ENCODE results near the gene GTF2H1. TPM values are rescaled to one million over a fixed set of nuclear protein-coding genes. Genes with fewer than 3 reads are reported as not detected.

GTF2H1 gene
- total RNA-seq: 10 to 100 TPM; 57.7 to 78.7 TPM
- 10 to 100 TPM; 41.1 to 47.0 TPM for polyA plus RNA-seq (ENCODE audit: insufficient read length in 2 of 2)
- long read RNA-seq, donor 1, transcript GTF2H1-201 (15 exons, 2,982 nt): major isoform, 5 of 8 reads
- long read RNA-seq, donor 1, partial matches to known transcripts: 0 of 8 reads
- long read RNA-seq, donor 1, other reads (novel, unspliced or antisense): 0 of 8 reads
- long read RNA-seq, donor 2, partial matches to known transcripts: 0 of 5 reads
- long read RNA-seq, donor 2, other reads (novel, unspliced or antisense): 0 of 5 reads
- long read RNA-seq, donor 3, partial matches to known transcripts: 0 of 4 reads
- long read RNA-seq, donor 3, other reads (novel, unspliced or antisense): 0 of 4 reads
- long read RNA-seq, donor 4, transcript GTF2H1-201 (15 exons, 2,982 nt): major isoform, 6 of 15 reads
- long read RNA-seq, donor 4, partial matches to known transcripts: 0 of 15 reads
- long read RNA-seq, donor 4, other reads (novel, unspliced or antisense): 0 of 15 reads

DNA sequence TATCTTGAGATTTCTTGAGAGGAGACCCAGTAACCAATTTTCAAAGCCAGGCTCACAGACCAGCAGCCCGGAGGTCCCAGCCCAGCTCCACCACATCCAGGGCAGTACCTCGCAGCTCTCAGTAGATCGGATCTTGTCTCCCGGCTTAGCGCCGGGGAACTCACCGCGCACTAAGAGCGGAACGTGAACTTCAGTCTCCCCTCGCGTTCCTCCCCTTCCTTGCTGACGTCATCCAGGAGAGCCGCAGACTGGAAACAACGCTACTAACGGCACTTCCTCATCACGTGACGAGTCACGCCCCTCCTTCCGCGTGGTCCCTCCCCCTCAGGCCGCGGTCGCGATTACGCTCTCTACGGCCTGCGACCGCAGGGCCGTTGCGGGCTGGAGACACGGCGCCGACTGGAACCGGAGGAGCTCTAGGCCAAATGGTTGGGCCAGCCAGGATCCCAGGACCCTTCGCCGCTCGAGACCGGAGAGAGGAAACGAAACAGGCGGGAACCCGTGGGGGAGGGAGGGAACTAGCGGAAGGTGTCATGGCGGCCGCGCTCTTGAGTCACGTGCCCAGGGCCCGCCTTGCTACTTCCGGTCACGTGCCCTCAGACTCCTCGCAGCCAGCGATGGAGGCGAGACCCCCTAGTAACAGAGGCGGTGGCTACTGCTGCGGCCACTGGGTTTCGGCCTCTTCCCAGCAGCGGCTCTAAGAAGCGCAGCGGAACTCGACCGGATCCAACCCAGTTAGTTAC, at the start of gene GTF2H1, which contains the start of gene HPS5:
Gene GTF2H1 (plus strand): TSS at position 599 of the 743 bp plus-strand sequence. CDS start 10,508 bp downstream, outside the sequence.
Gene HPS5 (minus strand): TSS at position 172 of the 743 bp plus-strand sequence. CDS start 4,282 bp downstream, outside the sequence.
- H3K27ac ChIP-seq (ENCODE audit: low read depth, low read length): peak within 1 kb of the TSS; percentile 98
- under 1% methylated on average over 59 of the region's 61 CpGs for WGBS (ENCODE audit: insufficient coverage)
- H3K9me3 ChIP-seq (ENCODE audit: control insufficient read depth, insufficient read depth, low read length): no peaks in the 10 kb centered on the region
- peaks cover 7% of the 10 kb centered on the region for H3K4me1 ChIP-seq (ENCODE audit: control insufficient read depth, insufficient read depth, low read length)
- peaks cover 3% of the 10 kb centered on the region for H3K36me3 ChIP-seq (ENCODE audit: control insufficient read depth, insufficient read depth, low read length)
- H3K4me3 ChIP-seq (ENCODE audit: low read depth, low read length): peak within 1 kb of the TSS; percentile 94
- no peaks in the 10 kb centered on the region for H3K27me3 ChIP-seq (ENCODE audit: control insufficient read depth, insufficient read depth, low read length)
- DNase-seq (ENCODE audit: low read depth in 4 of 6, low spot score in 6 of 6): peak; percentile 95 to 99 (median 98)

DNA sequence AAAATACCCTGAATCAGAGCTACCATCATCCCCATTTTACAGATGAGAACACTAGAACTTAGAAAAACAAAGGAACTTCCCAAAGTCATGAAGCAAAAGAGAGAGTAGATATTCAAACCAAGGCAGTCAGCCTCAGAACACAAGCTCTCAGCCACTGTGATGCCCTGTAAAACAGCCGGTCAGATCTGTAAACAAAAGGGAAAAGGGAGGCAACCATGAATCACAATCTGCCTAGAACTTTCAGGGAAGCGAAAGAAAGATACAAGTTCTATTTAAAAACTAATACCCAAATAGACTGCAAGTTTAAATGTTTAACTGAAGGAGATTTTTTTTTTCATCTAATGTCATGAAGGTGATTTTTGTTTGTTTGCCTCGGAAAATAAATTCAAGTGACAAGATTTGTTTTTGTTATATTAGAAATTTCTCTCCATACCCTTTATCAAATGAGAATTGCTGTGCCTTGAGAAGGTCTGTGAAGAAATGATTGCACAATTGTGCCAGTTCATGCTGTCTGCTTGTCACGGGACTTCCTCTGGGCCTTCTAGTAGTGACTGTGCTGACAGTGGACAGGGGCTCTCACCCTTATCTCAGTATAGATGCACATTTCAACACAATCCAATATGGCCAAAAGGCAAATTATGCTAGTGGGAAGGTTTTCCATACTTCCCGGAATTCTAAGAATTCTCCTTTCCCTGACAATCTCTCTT, 44.6 kb upstream of the GTF2H1 start:
- DNase-seq (ENCODE audit: low read depth in 4 of 6, low spot score in 6 of 6): no peak
- no peaks in the 10 kb centered on the region for H3K9me3 ChIP-seq (ENCODE audit: control insufficient read depth, insufficient read depth, low read length)
- H3K27me3 ChIP-seq (ENCODE audit: control insufficient read depth, insufficient read depth, low read length): no peaks in the 10 kb centered on the region
- H3K4me1 ChIP-seq (ENCODE audit: control insufficient read depth, insufficient read depth, low read length): no peaks in the 10 kb centered on the region
- 83% methylated on average over 1 of the region's 5 CpGs for WGBS (ENCODE audit: insufficient coverage)
- H3K27ac ChIP-seq (ENCODE audit: low read depth, low read length): no peak overlapping the region
- H3K4me3 ChIP-seq (ENCODE audit: low read depth, low read length): no peak overlapping the region
- peaks cover 24% of the 10 kb centered on the region for H3K36me3 ChIP-seq (ENCODE audit: control insufficient read depth, insufficient read depth, low read length)

DNA sequence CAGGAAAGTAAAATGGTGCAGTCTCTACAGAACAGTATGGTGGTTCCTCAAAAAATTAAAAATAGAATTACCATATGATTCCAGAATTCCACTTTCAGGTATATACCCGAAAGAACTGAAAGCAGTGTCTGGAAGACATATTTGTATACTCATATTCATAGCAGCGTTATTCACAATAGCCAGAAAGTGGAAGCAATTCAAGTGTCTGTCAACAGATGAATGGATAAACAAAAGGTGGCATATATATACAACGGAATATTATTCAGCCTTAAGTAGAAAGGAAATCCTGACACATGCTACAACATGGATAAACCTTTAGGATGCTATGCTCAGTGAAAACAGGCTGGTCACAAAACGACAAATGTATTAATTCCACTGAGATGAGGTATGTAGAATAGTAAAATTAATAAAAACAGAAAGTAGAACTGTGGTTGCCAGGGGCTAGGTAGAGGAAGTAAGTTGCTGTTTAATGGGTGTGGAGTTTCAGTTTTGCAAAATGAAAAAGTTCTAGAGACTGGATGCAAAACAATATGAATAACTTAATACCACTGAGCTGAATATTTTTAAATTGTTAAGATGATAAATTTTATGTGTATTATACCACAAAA, 41.8 kb upstream of the GTF2H1 start:
- Histone ChIP-seq H3K36me3 (ENCODE audit: control insufficient read depth, insufficient read depth, low read length) (peaks cover 34% of the 10 kb centered on the region), H3K4me3 (ENCODE audit: low read depth, low read length) (no peak overlapping the region), H3K27me3 (ENCODE audit: control insufficient read depth, insufficient read depth, low read length) (no peaks in the 10 kb centered on the region), H3K9me3 (ENCODE audit: control insufficient read depth, insufficient read depth, low read length) (no peaks in the 10 kb centered on the region), H3K27ac (ENCODE audit: low read depth, low read length) (no peak overlapping the region), H3K4me1 (ENCODE audit: control insufficient read depth, insufficient read depth, low read length) (no peaks in the 10 kb centered on the region)
- DNase-seq (ENCODE audit: low read depth in 4 of 6, low spot score in 6 of 6): no peak
- WGBS (ENCODE audit: insufficient coverage): 89% methylated on average over 1 of the region's 4 CpGs

DNA sequence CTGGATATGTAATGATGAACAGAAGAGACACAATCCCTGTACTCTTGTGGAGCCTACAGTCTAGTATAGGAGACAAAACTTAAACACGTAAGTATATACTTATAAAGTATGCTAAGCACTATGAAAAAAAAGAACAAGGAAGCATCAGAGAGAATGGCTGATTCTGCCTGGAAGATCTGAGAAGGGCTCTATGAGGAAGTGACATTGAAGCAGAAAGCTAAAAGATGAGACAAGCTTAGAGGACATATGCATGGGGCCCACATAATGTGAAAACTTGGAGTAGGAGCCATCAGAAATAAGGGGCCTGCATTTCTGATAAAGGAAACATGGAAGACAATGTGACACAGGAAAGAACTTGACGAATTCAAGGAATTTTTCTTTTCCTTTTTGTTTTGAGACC, 39.7 kb upstream of the GTF2H1 start:
- H3K27ac ChIP-seq (ENCODE audit: low read depth, low read length): no peak overlapping the region
- WGBS (ENCODE audit: insufficient coverage): no CpG with 5 or more reads among the region's 2 CpGs
- no peaks in the 10 kb centered on the region for H3K4me1 ChIP-seq (ENCODE audit: control insufficient read depth, insufficient read depth, low read length)
- no peaks in the 10 kb centered on the region for H3K9me3 ChIP-seq (ENCODE audit: control insufficient read depth, insufficient read depth, low read length)
- no peak overlapping the region for H3K4me3 ChIP-seq (ENCODE audit: low read depth, low read length)
- H3K27me3 ChIP-seq (ENCODE audit: control insufficient read depth, insufficient read depth, low read length): no peaks in the 10 kb centered on the region
- DNase-seq (ENCODE audit: low read depth in 4 of 6, low spot score in 6 of 6): no peak
- peaks cover 39% of the 10 kb centered on the region for H3K36me3 ChIP-seq (ENCODE audit: control insufficient read depth, insufficient read depth, low read length)

DNA sequence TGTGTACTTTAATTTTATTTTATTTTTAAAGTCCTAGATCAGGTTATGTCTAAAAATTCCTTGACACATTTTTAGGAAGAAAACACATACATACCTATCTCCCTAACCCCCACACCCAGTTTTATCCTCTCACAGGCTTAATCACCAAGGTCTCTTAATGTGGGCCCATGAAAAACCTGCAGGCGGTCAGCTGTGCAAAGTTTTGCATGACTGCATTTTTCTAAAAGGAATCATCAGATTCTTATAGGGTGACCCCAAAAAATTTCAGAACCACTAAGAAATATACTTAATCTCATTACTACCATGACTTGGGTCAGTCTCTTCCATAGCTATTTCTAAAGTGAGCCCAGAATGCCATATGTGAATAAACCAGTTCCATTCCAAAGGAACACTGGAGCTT, 36.5 kb upstream of the GTF2H1 start:
- WGBS (ENCODE audit: insufficient coverage): no CpG with 5 or more reads among the region's 1 CpG
- Histone ChIP-seq H3K36me3 (ENCODE audit: control insufficient read depth, insufficient read depth, low read length) (peaks cover 41% of the 10 kb centered on the region), H3K4me1 (ENCODE audit: control insufficient read depth, insufficient read depth, low read length) (no peaks in the 10 kb centered on the region), H3K9me3 (ENCODE audit: control insufficient read depth, insufficient read depth, low read length) (no peaks in the 10 kb centered on the region), H3K27ac (ENCODE audit: low read depth, low read length) (no peak overlapping the region), H3K27me3 (ENCODE audit: control insufficient read depth, insufficient read depth, low read length) (no peaks in the 10 kb centered on the region), H3K4me3 (ENCODE audit: low read depth, low read length) (no peak overlapping the region)
- no peak for DNase-seq (ENCODE audit: low read depth in 4 of 6, low spot score in 6 of 6)

DNA sequence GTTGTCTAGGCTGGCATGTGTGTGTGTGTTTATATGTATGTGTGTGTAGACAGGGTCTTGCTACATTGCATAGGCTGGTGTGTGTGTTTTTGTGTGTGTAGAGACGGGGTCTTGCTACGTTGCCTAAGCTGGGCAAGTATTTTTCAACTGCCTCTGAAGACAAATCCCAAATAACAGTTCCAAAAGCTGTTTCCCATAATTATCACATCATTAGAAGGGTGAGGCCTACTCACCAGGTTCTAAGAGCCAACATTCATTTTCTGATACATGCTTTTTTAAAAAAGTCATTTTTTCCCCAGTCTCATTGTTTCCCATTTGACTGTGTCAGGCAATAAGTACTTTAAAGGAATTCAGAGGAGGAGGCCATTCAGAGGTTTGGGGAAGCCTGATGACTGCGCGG, 33.5 kb upstream of the GTF2H1 start:
- no CpG with 5 or more reads among the region's 4 CpGs for WGBS (ENCODE audit: insufficient coverage)
- Histone ChIP-seq H3K9me3 (ENCODE audit: control insufficient read depth, insufficient read depth, low read length) (no peaks in the 10 kb centered on the region), H3K4me3 (ENCODE audit: low read depth, low read length) (no peak overlapping the region), H3K4me1 (ENCODE audit: control insufficient read depth, insufficient read depth, low read length) (no peaks in the 10 kb centered on the region), H3K27ac (ENCODE audit: low read depth, low read length) (no peak overlapping the region), H3K36me3 (ENCODE audit: control insufficient read depth, insufficient read depth, low read length) (peaks cover 42% of the 10 kb centered on the region), H3K27me3 (ENCODE audit: control insufficient read depth, insufficient read depth, low read length) (no peaks in the 10 kb centered on the region)
- DNase-seq (ENCODE audit: low read depth in 4 of 6, low spot score in 6 of 6): no peak

DNA sequence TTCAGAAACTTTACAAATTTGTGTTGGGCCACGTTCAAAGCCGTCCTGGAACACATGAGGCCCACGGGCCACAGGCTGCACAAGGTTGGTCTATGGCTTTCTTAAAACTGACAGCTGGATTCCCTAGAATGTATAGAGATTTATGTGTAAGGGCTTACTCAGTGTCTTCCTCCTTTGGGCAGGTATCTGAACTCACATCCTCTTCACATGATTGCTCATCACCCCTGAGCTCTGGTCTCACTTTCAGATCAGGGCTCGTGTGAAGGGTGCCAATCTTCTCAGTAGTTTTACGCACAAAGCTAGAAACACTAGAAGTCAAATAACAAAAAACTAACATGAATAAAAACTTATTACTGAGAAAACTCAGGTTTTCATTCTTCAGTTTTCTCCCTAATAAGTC, 27.5 kb upstream of the GTF2H1 start:
- Histone ChIP-seq H3K4me3 (ENCODE audit: low read depth, low read length) (no peak overlapping the region), H3K36me3 (ENCODE audit: control insufficient read depth, insufficient read depth, low read length) (peaks cover 36% of the 10 kb centered on the region), H3K27ac (ENCODE audit: low read depth, low read length) (no peak overlapping the region), H3K9me3 (ENCODE audit: control insufficient read depth, insufficient read depth, low read length) (no peaks in the 10 kb centered on the region), H3K4me1 (ENCODE audit: control insufficient read depth, insufficient read depth, low read length) (no peaks in the 10 kb centered on the region), H3K27me3 (ENCODE audit: control insufficient read depth, insufficient read depth, low read length) (no peaks in the 10 kb centered on the region)
- 90% methylated on average over 2 of the region's 5 CpGs for WGBS (ENCODE audit: insufficient coverage)
- DNase-seq (ENCODE audit: low read depth in 4 of 6, low spot score in 6 of 6): no peak

DNA sequence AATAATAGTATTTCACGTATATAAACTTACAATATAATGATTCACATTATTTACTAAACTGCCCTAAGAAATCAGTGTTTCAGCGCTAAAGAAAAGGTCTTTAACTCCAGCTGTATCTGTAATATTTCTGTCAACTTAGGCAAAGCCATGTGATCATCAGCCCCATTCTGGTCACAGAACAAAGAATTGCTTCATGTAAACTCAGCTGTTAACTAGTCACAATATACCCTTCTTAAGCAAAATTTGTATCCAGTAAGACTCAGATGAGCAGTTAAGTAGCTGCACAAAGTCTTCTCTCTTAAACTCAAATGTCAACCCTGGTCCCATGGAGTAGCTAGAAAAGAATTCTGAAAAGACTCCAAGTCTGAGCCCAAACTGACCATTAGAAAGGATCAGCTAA, 27.1 kb upstream of the GTF2H1 start:
- Histone ChIP-seq H3K27ac (ENCODE audit: low read depth, low read length) (no peak overlapping the region), H3K27me3 (ENCODE audit: control insufficient read depth, insufficient read depth, low read length) (no peaks in the 10 kb centered on the region), H3K4me3 (ENCODE audit: low read depth, low read length) (no peak overlapping the region), H3K4me1 (ENCODE audit: control insufficient read depth, insufficient read depth, low read length) (no peaks in the 10 kb centered on the region), H3K36me3 (ENCODE audit: control insufficient read depth, insufficient read depth, low read length) (peaks cover 36% of the 10 kb centered on the region), H3K9me3 (ENCODE audit: control insufficient read depth, insufficient read depth, low read length) (no peaks in the 10 kb centered on the region)
- WGBS (ENCODE audit: insufficient coverage): 36% methylated on average over 1 of the region's 2 CpGs
- DNase-seq (ENCODE audit: low read depth in 4 of 6, low spot score in 6 of 6): peak in 1 of 6 donors; percentile 18

DNA sequence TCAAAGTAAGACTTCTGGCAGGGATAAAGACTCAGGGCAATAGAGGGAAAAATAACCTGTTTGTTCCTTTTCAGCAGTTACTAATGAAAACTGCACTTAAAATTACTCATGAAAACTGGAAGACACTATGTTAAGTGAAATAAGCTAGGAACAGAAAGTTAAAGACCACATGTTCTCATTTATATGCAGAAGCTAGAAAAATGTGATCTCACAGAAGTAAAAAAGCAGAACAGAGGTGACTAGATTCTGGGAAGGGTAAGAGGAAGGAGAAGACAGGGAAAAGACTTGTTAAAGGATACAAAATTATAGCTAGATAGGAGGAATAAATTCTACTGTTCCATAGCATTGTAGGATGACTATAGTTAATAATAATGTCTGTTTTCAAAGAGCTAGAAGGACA, 22.6 kb upstream of the GTF2H1 start:
- Histone ChIP-seq H3K4me3 (ENCODE audit: low read depth, low read length) (no peak overlapping the region), H3K9me3 (ENCODE audit: control insufficient read depth, insufficient read depth, low read length) (no peaks in the 10 kb centered on the region), H3K36me3 (ENCODE audit: control insufficient read depth, insufficient read depth, low read length) (peaks cover 26% of the 10 kb centered on the region), H3K27me3 (ENCODE audit: control insufficient read depth, insufficient read depth, low read length) (no peaks in the 10 kb centered on the region), H3K4me1 (ENCODE audit: control insufficient read depth, insufficient read depth, low read length) (no peaks in the 10 kb centered on the region), H3K27ac (ENCODE audit: low read depth, low read length) (no peak overlapping the region)
- no peak for DNase-seq (ENCODE audit: low read depth in 4 of 6, low spot score in 6 of 6)
